Left lung (tissue), 14 donors: Measurements from ENCODE around the gene PDE1C. TPM values are rescaled to one million over a fixed set of nuclear protein-coding genes. Genes with fewer than 3 reads are reported as not detected.

ENCODE experiments used
- ATAC-seq: fragments of 200-7000 bp; cut with Tn5 transposase; one replicate; pipeline ENCODE4 v1.9.1; 2020; ENCODE audit warnings: moderate library complexity
- DNase-seq, 4 donors: peaks; one replicate each; pipeline ENCODE4 v3.0.0-alpha.2; 2013 to 2020
- H3K27ac ChIP-seq, 2 donors: fragments of 200-600 bp; sonication (generic) in 1 of 2; one replicate each; pipeline versions ENCODE4 v1.5.0 to v1.8.0; 2020 to 2021
- H3K27me3 ChIP-seq, 2 donors: fragments of 200-600 bp; sonication (generic) in 1 of 2; one replicate each; pipeline versions ENCODE4 v1.5.0 to v1.8.0; 2020 to 2021
- H3K36me3 ChIP-seq, 2 donors: fragments of 200-600 bp; sonication (generic) in 1 of 2; one replicate each; pipeline versions ENCODE4 v1.5.0 to v1.8.0; 2020 to 2021
- H3K4me1 ChIP-seq, 2 donors: fragments of 200-600 bp; one replicate each; pipeline ENCODE4 v1.8.0; 2021
- H3K4me3 ChIP-seq, 2 donors: fragments of 200-600 bp; sonication (generic) in 1 of 2; one replicate each; pipeline versions ENCODE4 v1.5.0 to v1.8.0; 2020 to 2021; ENCODE audit warnings: mild to moderate bottlenecking in 1 of 2
- H3K9me3 ChIP-seq, 2 donors: fragments of 200-600 bp; sonication (generic) in 1 of 2; one replicate each; pipeline versions ENCODE4 v1.5.0 to v1.8.0; 2020 to 2021
- intact Hi-C, 2 donors: fragments of 100-400 bp; cut with DNase I; formaldehyde crosslinking; loops; one replicate each; pipeline versions ENCODE4 v1.11.2 to v1.14.2; 2022
- long read RNA-seq, 12 donors: library from polyadenylated mRNA in 2 of 12; unstranded in 2 of 12; transcript quantifications; one replicate each; pipeline ENCODE4 v2.0.0 and lab custom pipeline, GENCODE V29; 2019 to 2026
- polyA plus RNA-seq, 6 donors: library from polyadenylated mRNA; unstranded; fragments of 120-200 nt; gene quantifications; one replicate each; pipeline ENCODE4 v1.2.1, GENCODE V29; 2013; ENCODE audit not compliant: insufficient read length in 6 of 6
- total RNA-seq, 2 donors: library from RNA; stranded (reverse); fragmentation: NEBNext Ultra II Directional; extraction: Animal tissue kit (Norgen Biotek cat#: 25700); gene quantifications; one replicate each; pipeline ENCODE4 v1.2.1, GENCODE V29; 2021
- TF ChIP-seq, protein P1 (sequence below), 2 donors: fragments of 200-600 bp; sonication (generic) in 1 of 2; IDR thresholded peaks; one replicate each; pipeline versions ENCODE4 v1.5.0 to v1.8.0; 2021; ENCODE audit warnings: antibody characterized with exemption in 2 of 2
- donor health status: DM: no; HTN: yes; CAD: no.
- donor health status: DM: no; HTN: no; CAD: no.

The PDE1C gene
- total RNA-seq (10 to 100 TPM in 1 of 2 donors, 1 to 10 TPM in 1; 5.5 to 13.8 TPM), polyA plus RNA-seq (1 to 10 TPM; 2.0 to 5.6 (median 3.4) TPM)
- long read RNA-seq, donor 1, partial matches to known transcripts: 0 of 2 reads
- long read RNA-seq, donor 1, other reads (novel, unspliced or antisense): 0 of 2 reads
- long read RNA-seq, donor 2: 0 reads
- long read RNA-seq, donor 3: 0 reads
- long read RNA-seq, donor 4, partial matches to known transcripts: 1 of 1 reads
- long read RNA-seq, donor 4, other reads (novel, unspliced or antisense): 0 of 1 reads
- long read RNA-seq, donor 5: 0 reads
- long read RNA-seq, donor 6: 0 reads
- long read RNA-seq, donor 7, partial matches to known transcripts: 0 of 1 reads
- long read RNA-seq, donor 7, other reads (novel, unspliced or antisense): 0 of 1 reads
- long read RNA-seq, donor 8: 0 reads
- long read RNA-seq, donor 9: 0 reads
- long read RNA-seq, donor 10: 0 reads
- long read RNA-seq, donor 11, partial matches to known transcripts: 0 of 2 reads
- long read RNA-seq, donor 11, other reads (novel, unspliced or antisense): 0 of 2 reads
- long read RNA-seq, donor 12: 0 reads

DNA sequence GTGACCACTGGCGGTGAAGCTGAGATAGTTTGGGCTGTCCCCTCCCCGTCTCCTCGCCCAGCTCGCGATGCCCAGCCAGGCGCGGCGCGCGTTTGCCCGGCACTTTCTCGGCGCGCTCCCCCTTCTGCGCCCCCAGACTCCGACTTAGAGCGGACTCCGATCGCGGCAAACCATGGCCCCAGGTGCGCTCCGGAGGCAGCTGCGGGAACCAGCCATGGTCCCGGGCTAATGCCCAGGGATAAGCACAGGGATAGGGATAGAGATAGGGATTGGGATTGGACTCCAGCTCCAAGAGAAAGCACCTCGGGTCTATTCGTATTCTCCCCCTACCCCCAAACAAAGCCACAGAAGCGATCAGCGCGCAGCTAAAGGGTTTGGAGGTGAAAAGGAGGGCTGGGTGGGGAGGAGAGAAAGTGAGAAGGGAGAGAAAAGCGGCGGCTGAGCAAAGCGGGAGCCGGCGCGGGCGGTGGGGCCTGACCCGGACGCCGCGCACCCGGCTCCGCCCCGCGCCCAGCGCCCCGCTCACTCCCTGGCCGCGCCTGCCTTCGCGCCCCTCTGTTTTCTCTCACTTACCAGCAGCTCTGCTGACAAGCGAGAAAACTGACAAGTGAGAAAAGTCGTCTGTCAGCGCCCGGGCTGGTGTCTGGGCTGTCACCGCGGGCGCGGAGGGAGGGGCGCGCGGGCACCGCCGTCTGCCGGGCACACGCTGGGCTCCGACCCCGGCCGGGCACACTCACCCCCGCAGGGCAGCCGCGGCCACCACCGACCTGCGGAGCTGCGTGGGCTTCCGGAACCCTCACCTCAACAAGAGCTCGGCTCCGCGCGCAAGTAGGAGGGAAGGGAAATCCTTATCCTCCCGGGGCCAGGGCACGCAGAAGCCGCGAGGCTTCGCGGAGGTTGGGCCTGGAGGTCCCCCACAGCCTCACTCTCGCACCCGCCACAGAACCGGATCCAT lies at the start of gene PDE1C:
Gene PDE1C (minus strand): TSS at position 2 of the 955 bp plus-strand sequence.
- peak; percentile 37 for ATAC-seq
- H3K4me1 ChIP-seq: no peaks in the 10 kb centered on the region
- peaks cover 9 to 43% of the 10 kb centered on the region in 2 donors for H3K27me3 ChIP-seq
- peak in 2 of 4 donors; percentile 19 to 75 for DNase-seq
- H3K27ac ChIP-seq: peak within 1 kb of the TSS; percentile 59 to 71
- H3K4me3 ChIP-seq: peak within 1 kb of the TSS; percentile 37 to 47
- H3K36me3 ChIP-seq: no peaks in the 10 kb centered on the region
- TF ChIP-seq, protein P1, sequence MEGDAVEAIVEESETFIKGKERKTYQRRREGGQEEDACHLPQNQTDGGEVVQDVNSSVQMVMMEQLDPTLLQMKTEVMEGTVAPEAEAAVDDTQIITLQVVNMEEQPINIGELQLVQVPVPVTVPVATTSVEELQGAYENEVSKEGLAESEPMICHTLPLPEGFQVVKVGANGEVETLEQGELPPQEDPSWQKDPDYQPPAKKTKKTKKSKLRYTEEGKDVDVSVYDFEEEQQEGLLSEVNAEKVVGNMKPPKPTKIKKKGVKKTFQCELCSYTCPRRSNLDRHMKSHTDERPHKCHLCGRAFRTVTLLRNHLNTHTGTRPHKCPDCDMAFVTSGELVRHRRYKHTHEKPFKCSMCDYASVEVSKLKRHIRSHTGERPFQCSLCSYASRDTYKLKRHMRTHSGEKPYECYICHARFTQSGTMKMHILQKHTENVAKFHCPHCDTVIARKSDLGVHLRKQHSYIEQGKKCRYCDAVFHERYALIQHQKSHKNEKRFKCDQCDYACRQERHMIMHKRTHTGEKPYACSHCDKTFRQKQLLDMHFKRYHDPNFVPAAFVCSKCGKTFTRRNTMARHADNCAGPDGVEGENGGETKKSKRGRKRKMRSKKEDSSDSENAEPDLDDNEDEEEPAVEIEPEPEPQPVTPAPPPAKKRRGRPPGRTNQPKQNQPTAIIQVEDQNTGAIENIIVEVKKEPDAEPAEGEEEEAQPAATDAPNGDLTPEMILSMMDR (IDR thresholded peaks at IDR 0.05): no peak
- intact Hi-C loops: no loop called here
- no peaks in the 10 kb centered on the region for H3K9me3 ChIP-seq

DNA sequence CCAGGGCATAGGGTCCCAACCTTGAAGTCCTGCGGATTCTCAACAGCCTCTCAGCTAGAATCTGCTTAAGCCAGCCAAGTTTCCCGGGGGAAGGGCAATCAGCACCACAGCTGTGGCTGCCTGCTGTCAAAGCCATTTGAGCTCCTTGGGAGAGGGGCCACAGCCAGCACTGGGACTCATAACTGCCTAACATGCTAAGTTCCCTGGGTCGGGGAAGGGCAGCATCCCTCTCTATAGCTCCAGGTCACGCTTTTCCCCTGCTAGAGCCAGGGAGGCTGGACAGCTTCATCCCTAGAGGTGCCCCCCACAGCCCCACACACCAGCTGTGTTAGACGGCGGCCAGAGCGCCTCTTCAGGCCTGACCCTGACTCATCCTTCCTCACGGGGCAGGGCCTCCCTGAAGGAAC lies 49.6 kb upstream of the PDE1C start:
- Histone ChIP-seq H3K9me3 (peaks cover 0 to 17% of the 10 kb centered on the region in 2 donors), H3K4me1 (no peaks in the 10 kb centered on the region), H3K4me3 (no peak overlapping the region), H3K27ac (no peak overlapping the region), H3K27me3 (no peaks in the 10 kb centered on the region), H3K36me3 (no peaks in the 10 kb centered on the region)
- TF ChIP-seq, protein P1 (IDR thresholded peaks at IDR 0.05): no peak
- ATAC-seq (no peak), DNase-seq (no peak)
- intact Hi-C loops: no loop called here

DNA sequence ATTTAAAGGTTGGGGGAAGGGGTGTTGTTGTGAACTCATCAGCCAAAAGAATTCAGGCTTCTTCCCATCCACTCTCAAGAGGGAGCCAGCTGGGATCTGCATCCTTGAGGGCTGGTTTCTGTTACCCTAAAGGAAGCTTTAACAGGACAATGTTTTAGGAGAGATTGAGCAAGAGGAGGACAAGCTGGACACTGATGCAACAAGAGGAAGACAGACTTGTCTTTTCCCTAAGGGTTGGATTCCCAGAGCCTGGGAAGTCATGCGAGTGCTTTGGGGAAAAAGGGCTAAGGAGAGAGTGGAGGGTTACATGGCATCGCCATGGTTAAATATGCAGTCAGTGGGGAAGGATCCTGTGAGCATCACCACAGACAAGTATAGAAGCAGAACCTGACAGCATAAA lies 47.6 kb upstream of the PDE1C start:
- H3K4me1 ChIP-seq: no peaks in the 10 kb centered on the region
- no peaks in the 10 kb centered on the region for H3K27me3 ChIP-seq
- H3K27ac ChIP-seq: no peak overlapping the region
- no peak overlapping the region for H3K4me3 ChIP-seq
- no peaks in the 10 kb centered on the region for H3K36me3 ChIP-seq
- intact Hi-C loops: no loop called here
- TF ChIP-seq, protein P1 (IDR thresholded peaks at IDR 0.05): no peak
- DNase-seq (no peak), ATAC-seq (no peak)
- H3K9me3 ChIP-seq: peaks cover 0 to 19% of the 10 kb centered on the region in 2 donors

DNA sequence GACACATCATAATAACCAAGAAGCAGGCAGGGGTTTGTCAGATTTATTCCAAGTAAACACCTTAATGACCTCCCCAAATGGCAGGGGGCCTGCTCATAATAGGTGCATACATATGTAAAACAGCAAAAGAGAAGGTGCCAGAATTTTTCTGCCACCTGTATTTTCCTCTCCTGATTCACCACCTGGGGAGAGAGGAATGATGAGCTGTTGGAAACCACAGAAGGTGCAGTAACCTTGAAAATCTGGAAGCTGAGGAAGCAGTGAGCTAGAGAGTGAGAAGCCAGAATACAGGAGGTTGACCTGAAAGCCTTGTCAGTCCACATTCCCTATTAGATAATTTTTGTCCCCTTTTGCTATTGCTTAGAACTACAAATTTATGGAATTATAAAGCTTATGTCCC lies 46.2 kb upstream of the PDE1C start:
- H3K4me3 ChIP-seq: no peak overlapping the region
- no peak overlapping the region for H3K27ac ChIP-seq
- H3K9me3 ChIP-seq: peaks cover 0 to 20% of the 10 kb centered on the region in 2 donors
- H3K27me3 ChIP-seq: no peaks in the 10 kb centered on the region
- ATAC-seq (no peak), DNase-seq (no peak)
- intact Hi-C loops: no loop called here
- TF ChIP-seq, protein P1 (IDR thresholded peaks at IDR 0.05): no peak
- no peaks in the 10 kb centered on the region for H3K4me1 ChIP-seq
- H3K36me3 ChIP-seq: no peaks in the 10 kb centered on the region
